GM19455 (cell line): Measurements from ENCODE around the gene ATXN1L.
"Not testable (repeated sequence)": the region's sequence is repeated elsewhere in the genome, so short reads cannot be mapped to it uniquely, and the experiment has no call there.

Experiments
- ATAC-seq: cut with Tn5 transposase; IDR thresholded peaks from one replicate; pipeline ENCODE4 v1.9.1; 2021; ENCODE audit not compliant: unreplicated experiment

Gene ATXN1L, protein sequence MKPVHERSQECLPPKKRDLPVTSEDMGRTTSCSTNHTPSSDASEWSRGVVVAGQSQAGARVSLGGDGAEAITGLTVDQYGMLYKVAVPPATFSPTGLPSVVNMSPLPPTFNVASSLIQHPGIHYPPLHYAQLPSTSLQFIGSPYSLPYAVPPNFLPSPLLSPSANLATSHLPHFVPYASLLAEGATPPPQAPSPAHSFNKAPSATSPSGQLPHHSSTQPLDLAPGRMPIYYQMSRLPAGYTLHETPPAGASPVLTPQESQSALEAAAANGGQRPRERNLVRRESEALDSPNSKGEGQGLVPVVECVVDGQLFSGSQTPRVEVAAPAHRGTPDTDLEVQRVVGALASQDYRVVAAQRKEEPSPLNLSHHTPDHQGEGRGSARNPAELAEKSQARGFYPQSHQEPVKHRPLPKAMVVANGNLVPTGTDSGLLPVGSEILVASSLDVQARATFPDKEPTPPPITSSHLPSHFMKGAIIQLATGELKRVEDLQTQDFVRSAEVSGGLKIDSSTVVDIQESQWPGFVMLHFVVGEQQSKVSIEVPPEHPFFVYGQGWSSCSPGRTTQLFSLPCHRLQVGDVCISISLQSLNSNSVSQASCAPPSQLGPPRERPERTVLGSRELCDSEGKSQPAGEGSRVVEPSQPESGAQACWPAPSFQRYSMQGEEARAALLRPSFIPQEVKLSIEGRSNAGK

GRCh38 chr16:71845639-71846430 lies at the start of gene ATXN1L:
TSS of gene ATXN1L (plus strand) at chr16:71845976. CDS start at chr16:71849741, 3,765 bp downstream.
- peak; percentile 60 for ATAC-seq

DNA sequence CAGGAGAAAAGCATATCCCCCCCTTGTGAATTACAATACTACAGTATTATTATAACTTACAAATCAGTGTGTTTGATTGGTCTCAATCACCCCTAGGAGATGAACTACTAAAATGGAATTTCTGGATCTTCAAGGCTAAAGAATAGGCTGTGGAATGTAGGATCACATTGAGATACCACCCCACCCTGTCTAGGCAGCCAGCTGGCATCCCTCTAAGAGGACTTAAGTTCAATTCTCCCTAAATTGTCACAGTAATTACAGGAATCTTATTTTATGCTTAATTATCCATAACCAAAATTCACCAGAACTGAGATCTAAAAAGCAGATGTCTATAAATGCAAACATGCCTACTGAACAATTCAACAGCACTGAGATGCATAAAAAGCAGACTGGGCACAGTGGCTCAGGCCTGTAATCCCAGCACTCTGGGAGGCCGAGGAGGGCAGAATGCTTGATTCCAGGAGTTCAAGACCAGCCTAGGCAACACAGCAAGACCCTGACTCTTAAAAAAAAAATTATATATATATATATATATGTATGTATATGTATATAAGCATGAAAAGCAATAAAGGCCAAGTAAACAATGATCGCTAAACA lies 49.2 kb upstream of the ATXN1L start:
- ATAC-seq = no peak

DNA sequence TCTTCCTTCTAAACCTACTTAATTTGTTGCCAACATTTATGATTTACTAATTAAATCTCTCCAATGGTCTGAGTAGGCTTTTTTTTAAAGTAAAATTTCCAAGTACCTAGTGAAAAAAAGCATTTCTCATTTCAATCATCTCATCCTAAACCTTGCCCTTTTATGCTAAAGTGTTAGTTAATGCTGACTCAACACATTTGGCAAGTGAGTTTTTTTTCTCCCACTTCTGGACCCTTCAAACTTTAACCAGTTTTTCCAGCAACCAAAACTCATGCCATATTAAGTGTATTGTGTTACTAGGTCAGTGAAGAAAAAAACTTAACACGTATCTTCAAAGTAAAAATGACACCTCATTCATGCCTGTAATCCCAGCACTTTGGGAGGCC lies 42.5 kb upstream of the ATXN1L start:
- ATAC-seq = no peak

GRCh38 chr16:71807905-71808592 lies 37.7 kb upstream of the ATXN1L start:
- peak; percentile 38 for ATAC-seq

- ATAC-seq = peak; percentile 71
These were observed 37.0 kb upstream of the ATXN1L start, which contains the start of gene AP1G1 for GRCh38 chr16:71808593-71809459. TSS of gene AP1G1 (minus strand) at chr16:71808834. CDS start at chr16:71789479, 19,355 bp downstream.

- not testable (repeated sequence) for ATAC-seq
These were observed 35.6 kb upstream of the ATXN1L start for GRCh38 chr16:71810155-71810530.

DNA sequence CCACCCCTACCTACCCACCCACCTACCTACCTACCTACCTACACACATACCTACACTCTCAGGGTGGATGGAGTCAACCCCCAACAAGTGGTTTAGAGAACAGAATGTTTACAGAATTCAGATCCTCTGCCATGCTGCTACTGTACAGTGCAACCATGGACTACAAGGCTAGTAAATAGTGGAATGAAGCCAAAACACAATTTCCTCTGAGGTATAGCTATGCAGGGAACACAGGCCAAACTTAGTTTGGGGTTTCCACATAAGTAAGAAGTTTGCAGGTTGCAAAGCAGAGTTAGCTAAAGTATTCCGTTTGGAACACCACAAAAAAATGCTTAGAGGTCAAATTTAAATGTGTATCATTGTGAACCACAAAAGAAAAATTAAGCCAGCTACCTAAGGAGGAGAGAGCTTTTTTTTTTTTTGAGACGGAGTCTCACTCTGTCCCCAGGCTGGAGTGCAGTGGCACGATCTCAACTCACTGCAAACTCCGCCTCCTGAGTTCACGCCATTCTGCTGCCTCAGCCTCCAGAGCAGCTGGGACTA lies 34.4 kb upstream of the ATXN1L start:
- no peak for ATAC-seq

- ATAC-seq = not testable (repeated sequence)
These were observed 28.6 kb upstream of the ATXN1L start for GRCh38 chr16:71817155-71817500.

- ATAC-seq = no peak
These were observed 19.2 kb upstream of the ATXN1L start for GRCh38 chr16:71826533-71827017.

- no peak for ATAC-seq
These were observed 15.4 kb upstream of the ATXN1L start for GRCh38 chr16:71830359-71830758.

- not testable (repeated sequence) for ATAC-seq
These were observed 14.1 kb upstream of the ATXN1L start for GRCh38 chr16:71831698-71832097.

DNA sequence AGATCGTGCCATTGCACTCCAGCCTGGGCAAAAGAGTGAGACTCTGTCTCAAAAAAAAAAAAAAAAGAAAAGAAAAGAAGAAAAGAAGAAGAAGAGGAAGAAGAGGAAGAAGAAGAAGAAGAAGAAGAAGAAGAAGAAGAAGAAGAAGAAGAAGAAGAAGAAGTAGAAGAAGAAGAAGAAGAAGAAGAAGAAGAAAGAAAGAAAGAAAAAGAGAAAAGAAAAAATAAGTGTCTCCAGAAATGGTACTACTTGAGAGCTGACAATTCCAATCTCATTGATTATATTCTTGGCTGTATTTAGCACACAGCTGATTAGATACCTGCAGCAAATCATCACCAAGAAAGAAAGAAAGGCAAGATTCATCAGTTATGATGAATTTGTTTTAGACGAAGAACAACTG lies 13.7 kb upstream of the ATXN1L start:
- not testable (repeated sequence) for ATAC-seq

DNA sequence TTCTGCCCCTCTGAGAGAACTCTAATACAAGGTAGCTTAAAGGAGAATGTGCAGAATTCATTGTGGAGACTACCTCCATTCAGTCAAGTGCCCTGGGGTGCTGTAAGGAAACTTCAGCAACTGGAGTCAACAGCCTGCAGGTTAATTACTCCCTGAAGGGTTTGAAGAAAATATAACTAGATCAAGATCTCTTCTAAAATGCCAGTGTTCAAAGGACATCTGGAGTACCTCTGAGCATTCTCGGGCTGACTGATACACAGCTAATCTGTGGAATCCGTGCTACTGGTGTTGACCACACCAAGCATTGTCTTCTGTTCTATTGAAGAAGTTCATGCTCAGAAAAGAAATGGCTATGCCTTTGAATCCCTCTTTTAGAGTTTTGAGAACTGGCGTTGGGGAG lies 11.5 kb upstream of the ATXN1L start:
- no peak for ATAC-seq

DNA sequence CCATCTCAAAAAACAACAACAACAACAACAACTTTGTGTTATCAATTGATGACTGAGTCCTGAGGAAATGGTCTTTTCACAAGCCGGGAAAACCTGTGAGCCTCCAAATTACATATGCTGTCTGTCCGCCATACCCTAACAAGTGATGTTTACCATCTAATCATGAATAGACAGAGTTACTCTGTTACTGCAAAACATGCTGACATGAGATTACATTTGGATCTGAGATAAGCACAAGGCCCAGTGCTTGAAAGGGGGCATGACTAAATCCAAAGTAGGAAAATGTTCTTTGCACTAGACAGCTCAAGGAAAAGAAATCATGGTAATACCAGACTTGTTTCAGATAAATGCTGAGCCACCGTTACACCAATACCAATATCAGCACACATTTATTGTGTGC lies 8.6 kb upstream of the ATXN1L start:
- ATAC-seq = no peak

- ATAC-seq = no peak
These were observed 5.7 kb upstream of the ATXN1L start for GRCh38 chr16:71840052-71840451.

DNA sequence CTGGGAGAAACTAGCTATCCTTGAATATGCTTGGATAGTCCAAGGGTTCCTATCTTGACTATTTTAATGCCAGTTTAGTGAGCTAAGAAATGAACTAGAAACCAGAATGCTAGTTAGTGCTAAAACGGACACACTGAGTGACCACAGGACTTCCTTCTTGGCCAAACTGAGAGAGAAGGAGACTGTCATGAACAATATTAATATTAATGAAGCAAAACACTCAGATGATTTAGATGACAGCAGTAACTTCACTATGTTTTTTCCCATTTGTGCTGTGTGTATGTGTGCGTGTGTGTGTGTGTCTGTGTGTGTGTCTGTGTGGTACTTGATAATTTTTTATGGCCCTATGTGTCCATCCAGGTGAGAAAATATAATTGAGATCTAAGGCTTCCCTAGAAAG lies 2.2 kb upstream of the ATXN1L start:
- no peak for ATAC-seq

DNA sequence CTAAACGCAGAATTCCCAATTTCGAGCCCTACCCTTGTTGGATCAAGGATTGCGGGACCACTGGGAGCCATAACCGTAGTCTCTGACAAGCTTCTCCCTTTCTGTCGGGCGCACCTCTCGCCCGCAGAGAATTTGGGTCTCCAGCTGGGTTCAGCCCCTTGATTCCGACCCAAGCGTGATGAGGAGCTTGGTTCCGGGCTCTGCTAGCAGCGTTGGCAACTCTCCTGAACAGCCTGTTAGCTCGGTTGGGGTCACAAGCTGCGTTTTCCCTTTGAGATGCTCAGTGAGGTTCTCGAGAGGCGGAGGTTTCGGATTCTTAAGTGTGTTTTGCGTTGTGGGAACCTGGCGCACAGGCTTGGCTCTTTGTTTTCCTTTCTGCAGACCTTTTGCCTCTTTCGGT lies 655 bp downstream of the ATXN1L start:
- no peak for ATAC-seq

DNA sequence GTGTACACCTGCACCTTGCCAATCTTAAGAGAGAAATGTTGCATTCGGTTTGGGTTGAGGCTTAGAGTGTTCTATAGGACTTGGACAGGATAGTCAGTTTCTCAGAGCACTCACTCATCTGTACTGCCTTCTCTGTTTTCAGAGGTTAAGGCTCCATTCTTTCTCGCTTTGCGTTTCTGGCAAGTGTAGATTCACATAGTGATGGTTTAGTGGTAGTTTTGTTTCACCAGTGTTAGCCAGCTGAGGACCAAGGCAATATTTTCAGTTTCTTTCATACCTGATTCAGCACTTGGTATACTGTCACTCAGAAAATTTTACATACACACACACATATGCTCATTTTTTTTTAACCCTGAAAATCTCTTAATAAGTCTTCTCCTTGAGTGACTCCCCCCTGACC lies 1.3 kb downstream of the ATXN1L start:
- ATAC-seq = no peak

DNA sequence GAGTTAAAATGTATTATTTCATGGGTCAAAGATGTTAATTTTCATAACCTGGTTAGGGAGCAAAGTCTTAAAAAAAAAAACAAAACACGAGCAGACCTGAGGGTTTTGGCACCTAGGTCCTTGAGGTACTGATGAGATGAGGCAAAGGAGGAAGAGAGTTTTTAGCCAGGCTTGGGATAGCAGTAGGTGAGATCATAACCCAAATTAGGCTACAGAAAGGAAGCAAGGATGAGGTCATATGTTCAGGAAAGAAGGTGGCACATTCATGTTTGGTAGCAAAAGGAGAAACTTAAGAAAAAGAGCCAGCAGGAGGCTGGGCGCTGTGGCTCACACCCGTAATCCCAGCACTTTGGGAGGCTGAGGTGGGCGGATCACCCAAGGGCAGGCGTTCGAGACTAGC lies 2.8 kb downstream of the ATXN1L start:
- no peak for ATAC-seq
